ENCODE results near the gene EMC9.

Gene EMC9

GRCh38 chr14:24114532-24115421, 26.6 kb downstream of the EMC9 start, which contains the start of the genes DCAF11 and NRL:
Gene DCAF11 (plus strand): TSS chr14:24114777. CDS start chr14:24115595, 818 bp downstream.
Gene NRL (minus strand): TSS chr14:24114949. CDS start chr14:24082848, 32,101 bp downstream.
- peak within 1 kb of the TSS; percentile 58 for H3K4me3 ChIP-seq (ENCODE audit: low read depth, low read length)
- TF ChIP-seq CTCF (IDR thresholded peaks at IDR 0.05; ENCODE audit: borderline replicate concordance, insufficient read depth, low read depth, low read length) = no peak

- H3K4me3 ChIP-seq (ENCODE audit: low read depth, low read length) = peak overlapping the region; percentile 56
- no peak for TF ChIP-seq CTCF (IDR thresholded peaks at IDR 0.05; ENCODE audit: borderline replicate concordance, insufficient read depth, low read depth, low read length)
These were observed 27.4 kb downstream of the EMC9 start for GRCh38 chr14:24113801-24114531.

GRCh38 chr14:24113379-24113800, 28.0 kb downstream of the EMC9 start:
- no peak for TF ChIP-seq CTCF (IDR thresholded peaks at IDR 0.05; ENCODE audit: borderline replicate concordance, insufficient read depth, low read depth, low read length)
- peak overlapping the region; percentile 56 for H3K4me3 ChIP-seq (ENCODE audit: low read depth, low read length)

GRCh38 chr14:24110523-24110922, 30.9 kb downstream of the EMC9 start:
- no peak overlapping the region for H3K4me3 ChIP-seq (ENCODE audit: low read depth, low read length)
- no peak for TF ChIP-seq CTCF (IDR thresholded peaks at IDR 0.05; ENCODE audit: borderline replicate concordance, insufficient read depth, low read depth, low read length)

- no peak overlapping the region for H3K4me3 ChIP-seq (ENCODE audit: low read depth, low read length)
- no peak for TF ChIP-seq CTCF (IDR thresholded peaks at IDR 0.05; ENCODE audit: borderline replicate concordance, insufficient read depth, low read depth, low read length)
These were observed 31.3 kb downstream of the EMC9 start for GRCh38 chr14:24110060-24110459.

- H3K4me3 ChIP-seq (ENCODE audit: low read depth, low read length) = no peak overlapping the region
These were observed 33.0 kb downstream of the EMC9 start for GRCh38 chr14:24108336-24108874.

More at GRCh38 chr14:24108336-24108874, 33.0 kb downstream of the EMC9 start:
- no peak for TF ChIP-seq CTCF (IDR thresholded peaks at IDR 0.05; ENCODE audit: borderline replicate concordance, insufficient read depth, low read depth, low read length)
